NCI-H345 treated with DMSO at 0.1 percent for 48 hours (cell line): Measurements from ENCODE around the gene ANGPT4.

Experiments used
- DNase-seq: peaks from one replicate; lab custom pipeline; 2025; ENCODE audit not compliant: unreplicated experiment; lab: John Stamatoyannopoulos, UW

Gene ANGPT4

GRCh38 chr20:916125-916799 is at the start of gene ANGPT4:
Gene ANGPT4, minus strand, starts transcription at chr20:916334. Its CDS starts 120 bp downstream, at chr20:916214.
- DNase-seq, result no peak

GRCh38 chr20:963795-964194 is 47.7 kb upstream of the ANGPT4 start:
- no peak for DNase-seq

- no peak for DNase-seq
Observed at GRCh38 chr20:962683-963082, 46.5 kb upstream of the ANGPT4 start.

GRCh38 chr20:962223-962622 is 46.1 kb upstream of the ANGPT4 start:
- DNase-seq, result no peak

- DNase-seq, result no peak
Observed at GRCh38 chr20:961768-962167, 45.6 kb upstream of the ANGPT4 start.

- no peak for DNase-seq
Observed at GRCh38 chr20:959996-960615, 44.0 kb upstream of the ANGPT4 start.

GRCh38 chr20:958936-959815 is 43.0 kb upstream of the ANGPT4 start:
- no peak for DNase-seq

- no peak for DNase-seq
Observed at GRCh38 chr20:957544-957943, 41.4 kb upstream of the ANGPT4 start.

- DNase-seq, result peak; percentile 45
Observed at GRCh38 chr20:956330-956951, 40.3 kb upstream of the ANGPT4 start.

GRCh38 chr20:955656-956055 is 39.5 kb upstream of the ANGPT4 start:
- no peak for DNase-seq

- no peak for DNase-seq
Observed at GRCh38 chr20:955111-955510, 39.0 kb upstream of the ANGPT4 start.

- DNase-seq, result no peak
Observed at GRCh38 chr20:953742-954141, 37.6 kb upstream of the ANGPT4 start.

GRCh38 chr20:952196-952795 is 36.2 kb upstream of the ANGPT4 start:
- no peak for DNase-seq

- DNase-seq, result no peak
Observed at GRCh38 chr20:951384-952169, 35.4 kb upstream of the ANGPT4 start.

- DNase-seq, result no peak
Observed at GRCh38 chr20:949717-950116, 33.6 kb upstream of the ANGPT4 start.

GRCh38 chr20:946826-947225 is 30.7 kb upstream of the ANGPT4 start:
- DNase-seq, result no peak

- no peak for DNase-seq
Observed at GRCh38 chr20:945841-946240, 29.7 kb upstream of the ANGPT4 start.

- DNase-seq, result no peak
Observed at GRCh38 chr20:944774-945410, 28.8 kb upstream of the ANGPT4 start.

GRCh38 chr20:944148-944547 is 28.0 kb upstream of the ANGPT4 start:
- DNase-seq, result no peak

GRCh38 chr20:942611-943010 is 26.5 kb upstream of the ANGPT4 start:
- DNase-seq, result no peak
